HL-60 (cell line): ENCODE measurements around the gene PASD1.

ENCODE experiments used
- DNase-seq, 2 experiments: peaks; one replicate each; pipeline ENCODE4 v3.0.0-alpha.2; 2010 to 2020; ENCODE audit warnings: low read depth in 1 of 2, low spot score in 1 of 2
- H3K27ac ChIP-seq: fragments of 250-450 bp; sonication (Bioruptor Pico); replicated peaks from 2 replicates; pipeline ENCODE4 v1.5.1; 2020; ENCODE audit warnings: mild to moderate bottlenecking, moderate library complexity
- H3K27me3 ChIP-seq: fragments of 250-450 bp; sonication (Bioruptor Pico); 2 replicates; pipeline ENCODE4 v1.5.1; 2021; ENCODE audit warnings: mild to moderate bottlenecking, moderate library complexity; ENCODE audit not compliant: insufficient read depth, poor library complexity, severe bottlenecking
- H3K4me3 ChIP-seq: replicated peaks from 2 replicates; pipeline ENCODE4 v1.5.1; 2011; ENCODE audit warnings: mild to moderate bottlenecking, control low read depth, low read length; ENCODE audit not compliant: insufficient read depth
- CTCF ChIP-seq: IDR thresholded peaks from one replicate; pipeline ENCODE4 v1.5.1; 2011; ENCODE audit warnings: low read length, control low read depth, inconsistent platforms; ENCODE audit not compliant: insufficient read depth
- GABPA ChIP-seq: IDR thresholded peaks from 2 replicates; pipeline ENCODE4 v1.6.1; 2012; ENCODE audit warnings: low read depth
- POLR2AphosphoS5 ChIP-seq: IDR thresholded peaks from 2 replicates; pipeline ENCODE4 v1.6.1; 2012; ENCODE audit warnings: low read depth
- REST ChIP-seq: IDR thresholded peaks from 2 replicates; pipeline ENCODE4 v1.6.1; 2012; ENCODE audit warnings: low read depth; ENCODE audit not compliant: insufficient replicate concordance
- SPI1 ChIP-seq: IDR thresholded peaks from 2 replicates; pipeline ENCODE4 v1.6.1; 2012; ENCODE audit warnings: low read depth, mild to moderate bottlenecking, borderline replicate concordance

Gene PASD1

GRCh38 chrX:151604931-151605330 is 41.5 kb downstream of the PASD1 start:
- Histone ChIP-seq H3K27ac (no peak overlapping the region), H3K27me3 (no peaks in the 10 kb centered on the region), H3K4me3 (no peak overlapping the region)
- TF ChIP-seq REST (no peak), POLR2AphosphoS5 (no peak), CTCF (no peak), GABPA (no peak), SPI1 (no peak)
- no peak for DNase-seq

GRCh38 chrX:151609222-151609621 is 45.7 kb downstream of the PASD1 start:
- no peak for DNase-seq
- H3K27ac ChIP-seq, result no peak overlapping the region
- TF ChIP-seq GABPA (no peak), REST (no peak), CTCF (no peak), SPI1 (no peak), POLR2AphosphoS5 (no peak)
- H3K27me3 ChIP-seq, result no peaks in the 10 kb centered on the region
- no peak overlapping the region for H3K4me3 ChIP-seq

- Histone ChIP-seq H3K4me3 (no peak overlapping the region), H3K27me3 (no peaks in the 10 kb centered on the region)
- TF ChIP-seq CTCF (no peak), SPI1 (no peak), REST (no peak), POLR2AphosphoS5 (no peak), GABPA (no peak)
Observed at GRCh38 chrX:151621422-151621821, 57.9 kb downstream of the PASD1 start.

More at GRCh38 chrX:151621422-151621821, 57.9 kb downstream of the PASD1 start:
- no peak overlapping the region for H3K27ac ChIP-seq
- no peak for DNase-seq
